Measurements from ENCODE around the gene CERS6.

CERS6 gene

DNA sequence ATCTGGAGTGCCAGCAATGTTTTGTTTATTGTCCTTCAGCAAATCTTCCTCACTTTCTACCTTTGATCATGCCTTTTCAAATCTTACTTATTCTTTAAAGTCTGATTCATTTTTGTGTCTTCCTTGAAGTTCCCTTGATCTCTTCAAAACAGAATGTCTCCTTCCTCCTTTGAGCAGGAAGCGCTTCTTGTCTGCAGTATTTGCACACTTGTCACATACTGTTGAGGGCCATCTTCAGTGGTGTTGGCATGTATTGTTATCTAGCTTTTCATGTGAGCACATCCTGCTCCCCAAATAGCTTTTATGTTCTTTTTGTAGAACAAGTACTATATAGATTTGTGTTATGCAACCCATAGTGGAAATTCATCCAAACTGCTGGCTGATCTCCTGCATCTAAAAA, 5.9 kb upstream of the CERS6 start:
- no peaks in the 10 kb centered on the region for H3K9me3 ChIP-seq
- no peak overlapping the region for H3K4me3 ChIP-seq (ENCODE audit: low read depth, low read length)
- no peak for TF ChIP-seq CTCF (IDR thresholded peaks at IDR 0.05; ENCODE audit: low read depth, low read length)
- H3K36me3 ChIP-seq: no peaks in the 10 kb centered on the region
- H3K27me3 ChIP-seq: no peaks in the 10 kb centered on the region
- no peak for DNase-seq
- no peaks in the 10 kb centered on the region for H3K4me1 ChIP-seq

GRCh38 chr2:168450732-168451131, 5.3 kb upstream of the CERS6 start:
- TF ChIP-seq CTCF (IDR thresholded peaks at IDR 0.05; ENCODE audit: low read depth, low read length): no peak
- Histone ChIP-seq H3K9me3 (no peaks in the 10 kb centered on the region), H3K36me3 (no peaks in the 10 kb centered on the region), H3K27me3 (no peaks in the 10 kb centered on the region), H3K4me3 (ENCODE audit: low read depth, low read length) (no peak overlapping the region), H3K4me1 (no peaks in the 10 kb centered on the region)
- no peak for DNase-seq

DNA sequence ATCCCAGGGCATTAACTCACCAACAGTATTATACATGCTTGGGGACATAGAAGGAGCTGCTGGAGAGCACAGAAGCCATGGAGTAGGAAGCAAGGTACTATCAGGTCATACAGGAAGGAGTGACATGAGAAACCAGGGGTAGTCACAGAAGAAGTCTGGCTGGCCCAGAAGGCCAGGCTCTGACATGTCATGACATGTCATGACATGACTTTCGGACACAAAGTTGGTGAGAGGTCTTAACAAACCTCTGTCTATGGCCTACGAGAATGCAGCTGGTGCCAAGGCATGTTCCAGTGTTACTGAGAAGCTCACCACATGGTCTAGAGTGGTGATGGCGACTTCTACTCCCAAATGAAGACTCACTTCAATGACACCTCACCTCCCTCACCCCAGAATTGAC, 3.3 kb upstream of the CERS6 start:
- H3K9me3 ChIP-seq: no peaks in the 10 kb centered on the region
- no peak for DNase-seq
- TF ChIP-seq CTCF (IDR thresholded peaks at IDR 0.05; ENCODE audit: low read depth, low read length): no peak
- H3K36me3 ChIP-seq: no peaks in the 10 kb centered on the region
- H3K27me3 ChIP-seq: no peaks in the 10 kb centered on the region
- no peak overlapping the region for H3K4me3 ChIP-seq (ENCODE audit: low read depth, low read length)
- H3K4me1 ChIP-seq: no peaks in the 10 kb centered on the region

- Histone ChIP-seq H3K4me1 (no peaks in the 10 kb centered on the region), H3K27me3 (no peaks in the 10 kb centered on the region), H3K9me3 (no peaks in the 10 kb centered on the region), H3K4me3 (ENCODE audit: low read depth, low read length) (no peak overlapping the region), H3K36me3 (no peaks in the 10 kb centered on the region)
- no peak for DNase-seq
- no peak for TF ChIP-seq CTCF (IDR thresholded peaks at IDR 0.05; ENCODE audit: low read depth, low read length)
Observed at GRCh38 chr2:168453404-168453803, 2.7 kb upstream of the CERS6 start.

DNA sequence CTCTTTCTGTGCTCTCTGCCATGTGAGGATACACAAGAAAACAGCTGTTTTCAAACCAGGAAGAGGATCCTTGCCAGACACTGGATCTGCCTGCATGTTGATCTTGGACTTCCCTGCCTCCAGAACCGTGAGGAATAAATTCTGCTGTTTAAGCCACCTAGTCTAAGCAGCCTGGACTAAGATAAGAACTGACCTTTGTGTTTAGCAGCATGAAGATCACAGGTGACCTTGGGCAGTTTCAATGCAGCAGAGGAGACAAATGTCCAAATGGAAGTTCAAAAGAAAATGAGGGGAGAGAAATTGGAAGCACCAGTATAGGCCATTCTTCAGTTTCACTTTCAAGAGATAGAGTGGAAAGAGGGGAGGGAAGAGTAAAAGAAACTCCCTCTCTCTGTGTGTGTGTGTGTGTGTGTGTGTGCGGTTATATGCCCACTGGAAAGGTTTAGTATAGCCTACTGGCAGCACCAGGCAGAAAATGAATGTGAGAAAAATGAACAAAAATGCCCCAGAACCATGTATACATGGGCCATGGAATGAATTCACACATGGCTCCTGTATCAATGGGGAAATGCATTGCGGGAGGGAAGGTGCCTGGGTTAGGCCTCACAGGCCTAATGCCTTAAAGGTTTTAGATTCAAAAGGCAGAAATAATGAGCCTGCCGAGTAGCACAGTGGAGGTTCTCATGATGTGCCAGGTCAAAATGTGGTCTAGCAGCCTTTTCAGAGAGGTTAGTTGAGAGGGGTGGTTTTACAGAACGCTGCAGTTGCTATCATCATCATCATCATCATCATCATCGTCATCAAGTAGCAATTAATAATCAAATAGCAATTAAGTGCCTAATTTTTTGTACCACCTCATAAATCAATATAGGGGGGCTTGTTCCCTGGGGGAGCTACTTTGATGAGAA, 1.1 kb upstream of the CERS6 start:
- Histone ChIP-seq H3K27me3 (no peaks in the 10 kb centered on the region), H3K4me1 (no peaks in the 10 kb centered on the region), H3K36me3 (no peaks in the 10 kb centered on the region), H3K9me3 (no peaks in the 10 kb centered on the region), H3K4me3 (ENCODE audit: low read depth, low read length) (no peak overlapping the region)
- DNase-seq: no peak
- TF ChIP-seq CTCF (IDR thresholded peaks at IDR 0.05; ENCODE audit: low read depth, low read length): no peak

- peak; percentile 40 for DNase-seq
Observed at GRCh38 chr2:168456521-168457189, 583 bp downstream of the CERS6 start.

More at GRCh38 chr2:168456521-168457189, 583 bp downstream of the CERS6 start:
- no peak for TF ChIP-seq CTCF (IDR thresholded peaks at IDR 0.05; ENCODE audit: low read depth, low read length)
- Histone ChIP-seq H3K36me3 (no peaks in the 10 kb centered on the region), H3K9me3 (no peaks in the 10 kb centered on the region), H3K4me1 (no peaks in the 10 kb centered on the region), H3K4me3 (ENCODE audit: low read depth, low read length) (peak overlapping the region; percentile 76), H3K27me3 (no peaks in the 10 kb centered on the region)

Measured in BE2C (cell line).